Activated naive CD4-positive, alpha-beta T cell treated with anti-CD3 and anti-CD28 coated beads for 36 hours (primary cell): ENCODE data around the gene RWDD1. TPM values are rescaled to one million over a fixed set of nuclear protein-coding genes. Genes with fewer than 3 reads are reported as not detected.
"Not testable (repeated sequence)": the region's sequence is repeated elsewhere in the genome, so short reads cannot be mapped to it uniquely, and the experiment has no call there.

Source experiments
- CTCF ChIA-PET: fragments of 350-600 bp; sonication (Branson Sonifier 250); formaldehyde crosslinking; loops from one replicate; lab custom pipeline; 2021; ENCODE audit warnings: antibody characterized with exemption; lab: Charles Lee
- DNase-seq: peaks from one replicate; pipeline ENCODE4 v3.0.0-alpha.2; 2020
- H3K27ac Mint-ChIP-seq: one replicate; pipeline ENCODE4 v1.8.0; 2021; ENCODE audit warnings: mild to moderate bottlenecking, mixed read lengths
- H3K27me3 Mint-ChIP-seq: one replicate; pipeline ENCODE4 v1.8.0; 2021; ENCODE audit warnings: low read depth, mixed read lengths
- H3K36me3 Mint-ChIP-seq: one replicate; pipeline ENCODE4 v1.8.0; 2021; ENCODE audit warnings: low read depth, mixed read lengths
- H3K4me1 Mint-ChIP-seq: one replicate; pipeline ENCODE4 v1.8.0; 2021; ENCODE audit warnings: low read depth, mixed read lengths
- H3K4me3 Mint-ChIP-seq: one replicate; pipeline ENCODE4 v1.8.0; 2021; ENCODE audit warnings: mild to moderate bottlenecking, moderate library complexity, mixed read lengths
- H3K9me3 Mint-ChIP-seq: one replicate; pipeline ENCODE4 v1.8.0; 2021; ENCODE audit warnings: mixed read lengths
- intact Hi-C: fragments of 100-400 bp; cut with micrococcal nuclease; formaldehyde crosslinking; loops from one replicate; pipeline ENCODE4 v1.15.1; 2023
- total RNA-seq, 2 experiments: library from RNA; stranded (reverse); gene quantifications; one replicate each; pipeline ENCODE4 v1.2.3, GENCODE V29; 2021

The RWDD1 gene
- total RNA-seq, 2 experiments from 2014 or later = 47.8 to 50.3 TPM

GRCh38 chr6:116578335-116578734 is 7.0 kb downstream of the RWDD1 start:
- H3K4me1 Mint-ChIP-seq = peaks cover 33% of the 10 kb centered on the region
- CTCF ChIA-PET = interaction anchor here (0.6 to 1.6 kb wide), 4 partner anchors 17 to 43 kb away, joined by 3 to 5 read pairs (median 4); no protein-coding TSS in a partner anchor
- no peaks in the 10 kb centered on the region for H3K27me3 Mint-ChIP-seq
- intact Hi-C loops = no loop called here
- H3K9me3 Mint-ChIP-seq = no peaks in the 10 kb centered on the region
- no peak overlapping the region for H3K4me3 Mint-ChIP-seq
- H3K36me3 Mint-ChIP-seq = peaks cover 32% of the 10 kb centered on the region
- no peak overlapping the region for H3K27ac Mint-ChIP-seq
- DNase-seq = no peak

GRCh38 chr6:116579143-116579542 is 7.8 kb downstream of the RWDD1 start:
- H3K9me3 Mint-ChIP-seq = no peaks in the 10 kb centered on the region
- intact Hi-C loops = no loop called here
- H3K4me3 Mint-ChIP-seq = no peak overlapping the region
- no peaks in the 10 kb centered on the region for H3K27me3 Mint-ChIP-seq
- H3K36me3 Mint-ChIP-seq = peaks cover 35% of the 10 kb centered on the region
- H3K4me1 Mint-ChIP-seq = peaks cover 26% of the 10 kb centered on the region
- DNase-seq = no peak
- no peak overlapping the region for H3K27ac Mint-ChIP-seq
- CTCF ChIA-PET = interaction anchor here (1.1 to 1.5 kb wide), 2 partner anchors 8 to 16 kb away, joined by 3 read pairs; partner anchors contain the start of gene RWDD1

GRCh38 chr6:116580198-116580597 is 8.9 kb downstream of the RWDD1 start:
- intact Hi-C loops = no loop called here
- Mint-ChIP-seq H3K4me3 (no peak overlapping the region), H3K27me3 (no peaks in the 10 kb centered on the region), H3K9me3 (no peaks in the 10 kb centered on the region), H3K36me3 (peaks cover 34% of the 10 kb centered on the region), H3K4me1 (peaks cover 24% of the 10 kb centered on the region), H3K27ac (no peak overlapping the region)
- CTCF ChIA-PET = interaction anchor here (1.5 kb wide), 1 partner anchor 9 kb away, joined by 3 read pairs; the partner anchor contains the start of gene RWDD1
- DNase-seq = no peak

- H3K4me1 Mint-ChIP-seq = no peaks in the 10 kb centered on the region
- no peak overlapping the region for H3K27ac Mint-ChIP-seq
- H3K4me3 Mint-ChIP-seq = no peak overlapping the region
- peaks cover 28% of the 10 kb centered on the region for H3K36me3 Mint-ChIP-seq
- DNase-seq = no peak
- no peaks in the 10 kb centered on the region for H3K27me3 Mint-ChIP-seq
- intact Hi-C loops = no loop called here
- CTCF ChIA-PET = no interaction called here
- no peaks in the 10 kb centered on the region for H3K9me3 Mint-ChIP-seq
Measured at GRCh38 chr6:116586276-116586675, 15.0 kb downstream of the RWDD1 start.

GRCh38 chr6:116586738-116587137 is 15.4 kb downstream of the RWDD1 start:
- H3K4me1 Mint-ChIP-seq = no peaks in the 10 kb centered on the region
- H3K9me3 Mint-ChIP-seq = no peaks in the 10 kb centered on the region
- CTCF ChIA-PET = no interaction called here
- H3K36me3 Mint-ChIP-seq = peaks cover 26% of the 10 kb centered on the region
- no peak for DNase-seq
- no peak overlapping the region for H3K4me3 Mint-ChIP-seq
- H3K27ac Mint-ChIP-seq = no peak overlapping the region
- intact Hi-C loops = no loop called here
- H3K27me3 Mint-ChIP-seq = no peaks in the 10 kb centered on the region

GRCh38 chr6:116595247-116595646 is 23.9 kb downstream of the RWDD1 start:
- Mint-ChIP-seq H3K4me1 (no peaks in the 10 kb centered on the region), H3K27me3 (no peaks in the 10 kb centered on the region), H3K36me3 (peaks cover 40% of the 10 kb centered on the region), H3K9me3 (no peaks in the 10 kb centered on the region), H3K4me3 (no peak overlapping the region), H3K27ac (no peak overlapping the region)
- CTCF ChIA-PET = no interaction called here
- intact Hi-C loops = no loop called here
- no peak for DNase-seq

- H3K27me3 Mint-ChIP-seq = no peaks in the 10 kb centered on the region
- DNase-seq = no peak
- no peaks in the 10 kb centered on the region for H3K4me1 Mint-ChIP-seq
- peaks cover 48% of the 10 kb centered on the region for H3K36me3 Mint-ChIP-seq
- no peak overlapping the region for H3K4me3 Mint-ChIP-seq
- intact Hi-C loops = no loop called here
- no peaks in the 10 kb centered on the region for H3K9me3 Mint-ChIP-seq
- H3K27ac Mint-ChIP-seq = no peak overlapping the region
- CTCF ChIA-PET = no interaction called here
Measured at GRCh38 chr6:116596815-116597214, 25.5 kb downstream of the RWDD1 start.

GRCh38 chr6:116603916-116604315 is 32.6 kb downstream of the RWDD1 start:
- DNase-seq, H3K27ac Mint-ChIP-seq, intact Hi-C loops, H3K4me1 Mint-ChIP-seq, H3K4me3 Mint-ChIP-seq, CTCF ChIA-PET, H3K27me3 Mint-ChIP-seq: not testable (repeated sequence)
- H3K9me3 Mint-ChIP-seq = peaks cover 16% of the 10 kb centered on the region
- peaks cover 38% of the 10 kb centered on the region for H3K36me3 Mint-ChIP-seq

GRCh38 chr6:116604868-116605267 is 33.6 kb downstream of the RWDD1 start:
- H3K4me3 Mint-ChIP-seq, H3K4me1 Mint-ChIP-seq, H3K27ac Mint-ChIP-seq, H3K27me3 Mint-ChIP-seq, intact Hi-C loops, CTCF ChIA-PET, DNase-seq: not testable (repeated sequence)
- H3K9me3 Mint-ChIP-seq = peaks cover 16% of the 10 kb centered on the region
- peaks cover 38% of the 10 kb centered on the region for H3K36me3 Mint-ChIP-seq

GRCh38 chr6:116605935-116606334 is 34.6 kb downstream of the RWDD1 start:
- intact Hi-C loops = no loop called here
- CTCF ChIA-PET = no interaction called here
- H3K9me3 Mint-ChIP-seq = peaks cover 16% of the 10 kb centered on the region
- H3K4me1 Mint-ChIP-seq = no peaks in the 10 kb centered on the region
- no peak overlapping the region for H3K27ac Mint-ChIP-seq
- peaks cover 34% of the 10 kb centered on the region for H3K36me3 Mint-ChIP-seq
- H3K27me3 Mint-ChIP-seq = no peaks in the 10 kb centered on the region
- no peak for DNase-seq
- H3K4me3 Mint-ChIP-seq = no peak overlapping the region

- H3K4me3 Mint-ChIP-seq = no peak overlapping the region
- intact Hi-C loops = loop anchor here (10.0 kb wide), 1 partner anchor 354 kb away; no protein-coding TSS in a partner anchor
- peaks cover 3% of the 10 kb centered on the region for H3K9me3 Mint-ChIP-seq
- H3K4me1 Mint-ChIP-seq = peaks cover 2% of the 10 kb centered on the region
- H3K36me3 Mint-ChIP-seq = peaks cover 3% of the 10 kb centered on the region
- no peak overlapping the region for H3K27ac Mint-ChIP-seq
- no peak for DNase-seq
- H3K27me3 Mint-ChIP-seq = peaks cover 8% of the 10 kb centered on the region
- CTCF ChIA-PET = no interaction called here
Measured at GRCh38 chr6:116611056-116611455, 39.8 kb downstream of the RWDD1 start.

- Mint-ChIP-seq H3K36me3 (no peaks in the 10 kb centered on the region), H3K9me3 (no peaks in the 10 kb centered on the region), H3K4me3 (peak within 1 kb of the TSS; percentile 82), H3K4me1 (peaks cover 12% of the 10 kb centered on the region), H3K27ac (no peak within 1 kb of the TSS), H3K27me3 (peaks cover 11% of the 10 kb centered on the region)
- peak; percentile 85 for DNase-seq
- intact Hi-C loops = loop anchor here (1.0 to 10.0 kb wide), 6 partner anchors 45 to 986 kb away; partner anchors contain the start of genes GOPC, RWDD1 and ZUP1
- CTCF ChIA-PET = interaction anchor here (0.7 to 1.4 kb wide), 3 partner anchors 12 to 55 kb away, joined by 3 read pairs; no protein-coding TSS in a partner anchor
Measured at GRCh38 chr6:116615937-116616736, 44.8 kb downstream of the RWDD1 start, which contains the start of gene RSPH4A. Gene RSPH4A, plus strand, starts transcription at chr6:116616479. Its CDS starts 145 bp downstream, at chr6:116616624.
